AG08395 (cell line): ENCODE results near the gene FRS3.
"Not testable (repeated sequence)": the region's sequence is repeated elsewhere in the genome, so short reads cannot be mapped to it uniquely, and the experiment has no call there.

Experiments used
- DNase-seq: peaks from one replicate; pipeline ENCODE4 v3.0.0; 2012; ENCODE audit warnings: mixed read lengths, low spot score

FRS3 gene

DNA sequence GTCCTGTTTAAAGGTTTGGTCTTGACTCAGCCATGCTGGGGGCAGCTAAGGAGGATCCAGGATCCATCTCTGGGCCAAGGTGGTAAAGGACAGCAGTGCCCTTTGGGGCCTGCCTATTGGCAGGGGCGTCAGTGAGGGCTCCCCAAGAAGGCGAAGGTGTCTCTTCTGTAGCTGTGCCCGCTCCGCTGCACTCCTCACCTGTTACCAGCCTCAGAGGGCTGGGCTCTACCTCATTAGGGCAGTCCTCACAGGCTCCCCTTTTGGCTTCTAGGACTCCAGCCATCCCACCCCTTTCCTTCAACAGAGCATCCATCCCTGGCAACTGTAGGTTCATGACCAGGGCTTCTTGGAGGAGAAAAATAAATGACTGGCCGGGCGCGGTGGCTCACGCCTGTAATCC, 10.3 kb downstream of the FRS3 start:
- no peak for DNase-seq

DNA sequence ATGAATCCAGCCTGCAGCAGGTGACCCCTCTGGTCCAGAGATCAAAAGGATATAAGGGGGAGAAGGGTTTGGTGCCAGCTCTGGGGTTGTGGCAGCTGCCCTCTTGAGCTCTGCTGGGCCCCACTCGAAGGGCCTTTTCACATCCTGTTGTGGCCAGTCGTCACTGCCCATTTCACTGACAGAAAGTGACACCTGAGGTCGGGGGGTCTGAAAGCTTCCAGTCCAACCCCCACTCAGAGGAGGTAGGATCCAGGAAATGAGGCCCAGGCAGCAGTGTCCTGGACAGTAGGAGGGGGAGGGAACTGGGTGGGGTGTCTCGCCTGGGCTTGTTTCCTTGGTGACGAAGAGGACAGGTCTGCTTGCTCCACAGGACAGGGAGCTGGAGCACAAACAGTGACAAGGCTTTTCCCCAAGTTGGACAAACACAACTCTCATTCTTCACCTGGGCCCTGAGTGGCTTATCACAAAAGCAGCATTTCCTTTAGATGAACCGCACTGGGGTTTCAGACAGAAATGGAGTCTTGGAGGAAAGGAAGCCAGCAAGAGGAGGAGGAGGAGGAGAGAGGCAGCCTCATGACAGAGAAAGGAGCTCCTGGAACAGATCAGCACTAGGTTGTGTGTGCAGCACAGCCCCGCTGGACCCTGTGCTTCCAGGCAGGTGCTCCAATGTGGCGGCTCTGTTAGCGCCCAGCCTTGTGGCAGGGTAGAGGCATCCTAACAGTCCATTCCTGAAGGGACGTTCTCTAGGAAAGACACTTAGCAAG, 11.0 kb downstream of the FRS3 start:
- DNase-seq = no peak

GRCh38 chr6:41767112-41767833, 12.4 kb downstream of the FRS3 start:
- peak; percentile 92 for DNase-seq

DNA sequence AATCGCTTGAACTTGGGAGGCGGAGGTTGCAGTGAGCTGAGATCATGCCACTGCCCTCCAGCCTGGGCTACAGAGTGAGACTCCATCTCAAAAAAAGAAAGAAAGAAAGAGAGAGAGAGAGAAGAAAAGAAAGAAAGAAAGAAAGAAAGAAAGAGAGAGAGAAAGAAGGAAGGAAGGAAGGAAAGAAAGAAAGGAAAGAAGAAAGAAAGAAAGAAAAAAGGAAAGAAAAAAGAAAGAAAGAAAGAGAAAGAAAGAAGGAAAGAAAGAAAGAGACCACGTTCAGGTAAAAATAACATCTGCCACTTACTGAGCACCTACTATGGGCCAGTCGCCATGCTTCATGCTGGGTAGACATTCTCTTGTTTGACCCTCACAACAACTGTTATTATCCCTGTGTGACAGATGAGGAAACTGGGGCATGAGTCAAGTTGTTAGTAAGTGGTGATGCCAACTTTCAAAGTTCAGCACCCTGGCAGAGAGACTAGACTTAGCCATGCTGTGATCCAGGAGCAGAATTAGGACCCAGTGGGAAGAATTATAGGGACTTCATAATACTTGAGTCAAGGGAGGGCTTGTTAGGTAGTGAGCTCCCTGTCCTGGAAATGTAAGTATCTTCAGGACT, 13.5 kb downstream of the FRS3 start:
- DNase-seq = not testable (repeated sequence)

DNA sequence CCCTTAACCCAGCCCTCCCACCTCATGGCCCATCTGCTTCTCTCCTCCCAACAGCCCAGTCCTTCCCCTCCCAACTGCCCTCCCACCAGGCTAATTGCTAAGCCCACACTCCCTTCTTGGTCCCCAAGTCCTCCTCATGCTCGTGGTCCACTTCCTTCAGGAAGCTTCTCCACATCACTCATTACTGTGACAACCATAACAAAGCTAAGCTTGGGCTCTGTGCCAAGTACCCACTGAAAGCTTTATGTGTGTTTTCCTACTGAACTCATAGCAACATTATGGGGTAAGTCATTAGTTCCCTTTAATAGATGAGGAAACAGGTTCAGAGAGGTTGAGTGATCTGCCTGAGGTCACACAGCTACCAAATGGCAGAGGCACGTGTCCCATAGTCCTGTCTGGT, 16.2 kb downstream of the FRS3 start:
- DNase-seq = no peak

- DNase-seq = no peak
These were observed 19.7 kb downstream of the FRS3 start for GRCh38 chr6:41759905-41760579.

DNA sequence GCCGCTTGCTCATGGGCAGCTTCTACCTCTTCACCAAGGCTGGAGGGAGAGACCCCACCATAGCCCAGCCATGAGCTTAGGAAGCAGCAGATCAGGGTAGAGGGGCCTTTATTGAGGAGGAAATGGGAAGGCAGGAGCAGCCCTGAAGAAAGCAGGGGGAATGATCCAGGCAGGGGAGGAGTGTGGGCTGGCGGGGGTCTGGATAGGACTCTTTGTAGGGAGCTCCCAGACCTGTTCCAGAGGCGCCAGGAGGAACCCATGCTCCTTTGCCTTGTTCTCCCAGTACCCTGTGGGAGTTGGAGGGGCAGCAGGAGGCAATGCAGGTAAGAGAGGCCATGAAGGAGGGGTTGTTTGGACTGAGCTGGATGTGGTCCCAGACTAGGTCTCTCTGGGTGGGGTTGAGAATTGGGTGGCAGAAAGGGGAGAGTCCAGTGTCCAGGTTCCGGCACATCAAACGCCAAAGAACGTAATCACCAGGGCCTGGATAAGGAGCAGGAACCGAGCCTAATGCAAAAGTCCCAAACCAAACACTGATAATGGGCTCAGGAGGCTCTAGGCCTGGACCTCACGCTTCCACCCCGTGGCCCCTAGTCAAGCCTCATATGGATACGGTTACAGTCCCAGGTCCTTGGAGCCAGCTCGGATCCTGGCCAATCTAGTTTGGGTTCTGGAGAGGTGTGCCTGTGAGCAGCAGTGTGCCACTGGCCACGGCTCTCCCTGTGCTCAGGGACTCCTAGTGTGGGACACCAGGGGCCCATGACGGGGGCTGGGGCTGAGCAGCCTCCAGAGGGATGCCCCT, 20.4 kb downstream of the FRS3 start:
- no peak for DNase-seq

GRCh38 chr6:41758641-41759035, 21.1 kb downstream of the FRS3 start:
- DNase-seq = no peak

GRCh38 chr6:41757931-41758640, 21.6 kb downstream of the FRS3 start:
- DNase-seq = no peak

DNA sequence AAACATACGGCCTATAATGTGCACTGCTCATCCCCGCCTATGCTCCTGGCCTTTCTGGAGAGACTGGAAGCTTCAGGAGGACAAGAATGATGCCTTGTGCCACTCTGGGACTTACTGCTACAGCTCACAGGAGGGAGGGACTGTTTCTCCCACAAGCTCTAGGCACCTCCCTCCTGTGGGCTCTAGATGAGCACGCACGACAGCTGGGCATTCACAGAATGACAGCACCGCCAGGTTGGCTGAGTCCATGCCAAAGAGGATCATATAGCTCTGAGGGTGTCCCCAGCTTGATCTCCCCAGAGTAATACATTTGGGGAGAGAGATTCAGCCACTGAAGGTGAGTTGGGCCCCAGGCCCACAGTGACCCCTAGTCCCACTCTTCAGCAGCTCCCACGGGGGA, 22.4 kb downstream of the FRS3 start:
- DNase-seq = no peak

DNA sequence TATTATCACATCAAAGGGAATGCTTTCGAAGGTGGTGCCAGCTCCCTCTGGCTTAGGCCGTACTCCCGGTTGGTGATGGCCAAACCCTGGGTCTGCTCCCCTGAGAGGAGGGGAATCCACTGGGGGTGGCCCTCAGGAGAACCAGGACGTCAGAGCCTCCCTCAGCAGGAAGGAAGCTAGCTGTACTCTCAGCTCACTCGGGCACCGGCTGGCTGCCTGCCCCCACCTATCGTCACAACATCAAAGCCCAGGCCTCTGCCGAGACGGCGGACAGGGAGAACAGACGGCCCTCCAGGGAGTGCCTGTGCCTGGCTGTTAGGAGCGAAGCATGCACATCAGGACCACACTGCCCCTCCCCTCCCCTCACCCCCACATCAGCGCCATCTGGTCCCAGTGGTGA, 23.3 kb downstream of the FRS3 start:
- no peak for DNase-seq

DNA sequence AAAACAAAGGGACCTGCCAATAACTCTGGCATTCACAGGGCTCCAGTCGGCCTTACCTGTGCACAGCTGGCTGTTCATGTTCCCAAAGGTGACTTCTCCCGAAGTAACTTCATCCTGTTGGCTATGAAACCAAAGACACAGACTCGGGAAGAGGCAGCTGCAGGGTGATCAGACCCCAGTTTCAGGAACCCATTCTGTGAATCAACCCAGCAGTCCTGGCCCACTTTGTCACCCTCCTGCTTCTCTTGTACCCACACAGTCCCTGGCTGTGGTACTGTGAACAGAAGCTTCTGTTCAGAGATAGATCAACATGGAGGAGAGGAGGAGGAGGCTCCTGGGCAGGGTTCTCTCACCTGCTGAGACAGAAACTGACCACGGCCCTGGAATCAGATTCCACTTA, 23.8 kb downstream of the FRS3 start:
- no peak for DNase-seq

GRCh38 chr6:41750374-41750773, 29.3 kb downstream of the FRS3 start:
- DNase-seq = no peak

DNA sequence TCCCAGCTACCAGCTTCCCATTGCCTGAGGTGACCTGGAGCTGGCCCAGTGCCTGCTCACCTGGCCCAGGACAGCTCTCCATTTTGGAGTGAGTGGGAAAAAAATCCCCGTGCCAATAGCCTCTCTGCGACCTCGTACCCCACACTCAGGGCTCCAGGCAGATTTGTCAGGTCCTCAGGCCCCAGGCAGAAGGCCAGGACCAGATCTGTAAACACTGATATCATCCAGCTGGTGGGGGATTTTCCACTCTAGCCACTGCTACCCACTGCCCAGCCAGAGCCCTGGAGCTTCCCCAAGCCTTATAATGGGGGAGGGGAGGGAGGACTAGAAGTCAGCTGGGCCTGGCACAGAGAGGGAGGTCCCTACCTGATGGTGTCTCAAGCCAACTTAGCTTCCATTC, 31.2 kb downstream of the FRS3 start:
- no peak for DNase-seq

- DNase-seq = no peak
These were observed 31.6 kb downstream of the FRS3 start for GRCh38 chr6:41748102-41748477.

DNA sequence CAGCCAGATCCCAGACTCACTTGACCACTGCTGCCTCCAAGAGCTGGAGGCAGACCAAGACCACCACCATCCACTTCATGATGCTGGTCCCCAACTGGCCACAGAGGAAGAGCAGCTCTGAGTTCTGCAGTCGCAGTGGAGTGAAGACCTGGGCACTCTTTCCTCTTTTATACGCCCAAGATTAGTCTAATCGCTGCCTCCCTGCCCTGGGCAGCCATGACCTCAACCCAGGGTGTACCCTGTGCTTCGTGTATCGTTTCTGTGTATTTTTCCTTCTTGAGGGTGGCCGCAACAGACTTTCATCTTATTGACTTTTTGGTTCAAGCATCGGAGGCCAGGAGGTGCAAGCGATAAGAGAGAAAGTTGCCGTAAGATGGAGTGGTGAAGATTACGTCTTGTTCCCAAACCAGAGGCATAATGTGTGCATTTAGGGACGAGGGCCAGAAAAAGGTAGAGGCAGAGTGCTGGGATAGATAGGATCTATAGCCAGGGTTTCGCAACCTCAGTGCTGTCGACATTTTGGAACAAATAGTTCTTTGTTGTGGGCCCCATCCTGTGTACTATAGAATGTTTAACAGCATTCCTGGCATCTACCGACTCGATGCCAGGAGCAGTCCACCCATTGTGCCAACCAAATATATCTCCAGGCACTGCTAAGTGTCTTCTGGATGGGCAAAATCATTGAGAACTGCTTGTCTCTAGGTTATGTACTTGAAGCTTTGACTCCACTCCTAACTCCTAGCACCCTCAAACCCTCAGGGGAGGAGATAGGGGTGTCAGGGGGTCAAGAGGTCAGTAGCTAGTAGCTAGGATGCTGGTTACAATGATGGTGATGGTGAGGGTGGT, 32.2 kb downstream of the FRS3 start, which contains the start of gene PGC:
PGC (minus strand) TSS at position 142 of the 846 bp plus-strand sequence; CDS start at position 79, 63 bp downstream.
- no peak for DNase-seq

DNA sequence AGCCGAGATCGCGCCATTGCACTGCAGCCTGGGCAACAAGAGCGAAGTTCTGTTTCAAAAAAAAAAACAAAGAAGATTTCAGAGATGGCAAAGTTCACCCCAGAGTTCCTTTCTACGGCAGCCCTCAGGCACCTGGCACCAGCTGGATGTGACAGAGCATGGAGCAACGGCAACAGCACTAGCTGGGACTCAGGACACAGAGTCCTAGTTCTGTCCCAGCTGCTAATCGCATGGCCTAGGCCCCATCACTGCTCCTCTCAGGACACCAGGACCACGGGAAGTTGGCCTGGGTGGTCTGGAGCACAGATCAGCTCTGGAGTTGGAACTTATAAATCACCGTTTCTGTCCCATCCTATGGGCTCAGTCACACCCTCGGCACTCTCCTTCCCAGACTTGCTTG, 33.6 kb downstream of the FRS3 start:
- no peak for DNase-seq

- no peak for DNase-seq
These were observed 35.4 kb downstream of the FRS3 start for GRCh38 chr6:41744236-41744787.

- DNase-seq = no peak
These were observed 36.1 kb downstream of the FRS3 start for GRCh38 chr6:41743406-41744235.
